ENCODE data around the gene HIGD1B.

DNA sequence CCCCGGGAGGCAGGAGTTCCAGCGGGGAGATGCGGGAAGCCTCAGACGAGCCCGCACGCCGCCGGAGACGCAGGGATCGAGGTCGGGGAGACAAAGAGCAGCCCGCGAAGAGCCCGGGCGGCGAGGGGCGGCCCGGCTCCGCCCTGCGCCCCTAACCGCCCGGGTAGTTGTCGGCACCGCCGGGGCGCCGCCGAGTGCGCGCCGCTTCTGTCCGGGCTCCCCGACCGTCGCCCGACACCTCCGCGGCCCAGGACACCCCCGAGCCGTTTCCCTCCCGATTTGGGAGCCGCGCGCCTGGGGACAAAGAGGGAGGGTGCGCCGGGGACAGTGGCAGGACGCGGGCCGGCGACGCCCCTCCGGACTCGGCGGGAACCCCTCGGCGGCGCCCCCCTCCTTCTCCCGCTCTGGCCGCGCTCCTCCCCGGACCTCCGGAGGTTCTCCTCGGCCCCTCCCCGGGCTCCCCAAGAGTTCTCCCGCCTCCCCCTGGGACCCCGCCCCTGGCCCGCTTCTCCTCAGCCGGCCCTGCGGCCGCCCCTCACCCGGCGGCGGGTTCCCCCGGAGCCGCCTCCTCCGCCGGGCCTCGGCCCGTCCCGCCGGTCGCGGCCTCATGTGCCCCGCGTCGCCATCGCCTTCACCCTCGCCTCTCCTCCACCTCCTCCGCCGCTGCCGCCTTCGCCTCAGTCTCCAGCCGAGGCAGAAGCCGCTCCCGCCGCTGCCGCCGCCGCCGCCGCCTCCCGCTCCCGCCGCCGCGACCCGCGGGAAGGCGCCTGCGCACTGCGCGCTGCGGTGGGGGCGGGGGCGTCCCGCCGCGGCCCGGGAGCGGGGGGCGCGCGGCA lies 17.9 kb upstream of the HIGD1B start, which contains the start of gene GJC1:
- TF ChIP-seq, protein P1, sequence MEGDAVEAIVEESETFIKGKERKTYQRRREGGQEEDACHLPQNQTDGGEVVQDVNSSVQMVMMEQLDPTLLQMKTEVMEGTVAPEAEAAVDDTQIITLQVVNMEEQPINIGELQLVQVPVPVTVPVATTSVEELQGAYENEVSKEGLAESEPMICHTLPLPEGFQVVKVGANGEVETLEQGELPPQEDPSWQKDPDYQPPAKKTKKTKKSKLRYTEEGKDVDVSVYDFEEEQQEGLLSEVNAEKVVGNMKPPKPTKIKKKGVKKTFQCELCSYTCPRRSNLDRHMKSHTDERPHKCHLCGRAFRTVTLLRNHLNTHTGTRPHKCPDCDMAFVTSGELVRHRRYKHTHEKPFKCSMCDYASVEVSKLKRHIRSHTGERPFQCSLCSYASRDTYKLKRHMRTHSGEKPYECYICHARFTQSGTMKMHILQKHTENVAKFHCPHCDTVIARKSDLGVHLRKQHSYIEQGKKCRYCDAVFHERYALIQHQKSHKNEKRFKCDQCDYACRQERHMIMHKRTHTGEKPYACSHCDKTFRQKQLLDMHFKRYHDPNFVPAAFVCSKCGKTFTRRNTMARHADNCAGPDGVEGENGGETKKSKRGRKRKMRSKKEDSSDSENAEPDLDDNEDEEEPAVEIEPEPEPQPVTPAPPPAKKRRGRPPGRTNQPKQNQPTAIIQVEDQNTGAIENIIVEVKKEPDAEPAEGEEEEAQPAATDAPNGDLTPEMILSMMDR (IDR thresholded peaks at IDR 0.05; ENCODE audit: low read depth, low read length): no peak
- TF ChIP-seq EZH2phosphoT487 (IDR thresholded peaks at IDR 0.05; ENCODE audit: low read depth): no peak
